HG02678 (cell line): ENCODE results near the gene MELTF.

Experiments used
- ATAC-seq: cut with Tn5 transposase; IDR thresholded peaks from one replicate; pipeline ENCODE4 v1.9.1; 2021; ENCODE audit warnings: mild to moderate bottlenecking, moderate library complexity; ENCODE audit not compliant: unreplicated experiment

MELTF gene

GRCh38 chr3:196969134-196969659 lies 60.4 kb downstream of the MELTF start:
- ATAC-seq = peak; percentile 41

DNA sequence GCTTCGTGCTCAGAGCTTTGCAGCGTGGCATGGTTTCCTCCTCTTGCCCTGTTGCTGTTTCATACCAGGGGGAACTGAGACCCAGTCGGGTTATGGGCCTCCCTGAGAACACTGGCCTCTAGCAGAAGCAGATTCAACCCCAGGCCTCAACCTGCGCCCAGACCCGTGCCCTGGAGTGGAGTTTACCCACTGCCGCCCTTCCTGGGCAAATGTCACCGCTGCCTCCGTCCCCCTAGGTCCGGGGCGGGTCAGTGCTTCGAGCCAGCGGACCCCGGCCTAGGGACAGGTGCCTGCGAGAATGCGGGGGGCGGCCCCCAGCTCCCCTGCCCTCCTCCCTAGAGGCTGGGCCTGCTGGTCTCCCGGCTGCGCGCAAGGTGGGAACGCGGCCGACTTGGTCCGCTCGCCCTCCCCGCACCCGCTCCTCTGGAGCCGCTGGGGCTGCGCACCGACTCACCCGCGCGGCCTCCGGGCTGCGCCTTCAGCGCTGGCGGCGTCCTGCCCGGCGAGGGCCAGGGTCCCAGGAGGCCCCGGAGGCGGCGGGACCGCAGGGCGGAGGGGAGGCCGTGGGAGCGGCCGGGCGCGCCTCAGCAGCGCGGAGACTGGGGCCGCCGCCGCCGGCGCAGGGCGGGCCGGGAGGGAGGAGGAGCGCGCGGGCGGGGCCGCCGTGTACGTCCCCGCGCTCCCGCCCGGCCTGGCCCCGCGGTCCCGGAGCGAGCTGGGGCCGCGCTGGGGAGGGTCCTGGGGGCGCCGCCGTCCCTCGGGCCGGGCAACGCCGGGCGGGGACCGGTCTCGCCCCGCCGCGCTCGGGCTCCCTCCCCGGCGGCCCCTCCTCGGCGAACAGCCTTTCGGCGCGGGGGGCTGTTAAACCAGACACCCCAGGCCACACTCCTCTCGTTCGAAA lies 61.1 kb downstream of the MELTF start, which contains the start of gene PIGZ:
Gene PIGZ (minus strand): TSS at position 601 of the 901 bp plus-strand sequence. CDS start 16,802 bp downstream, outside the sequence.
- peak; percentile 62 for ATAC-seq

GRCh38 chr3:196967412-196968232 lies 62.0 kb downstream of the MELTF start:
- no peak for ATAC-seq

DNA sequence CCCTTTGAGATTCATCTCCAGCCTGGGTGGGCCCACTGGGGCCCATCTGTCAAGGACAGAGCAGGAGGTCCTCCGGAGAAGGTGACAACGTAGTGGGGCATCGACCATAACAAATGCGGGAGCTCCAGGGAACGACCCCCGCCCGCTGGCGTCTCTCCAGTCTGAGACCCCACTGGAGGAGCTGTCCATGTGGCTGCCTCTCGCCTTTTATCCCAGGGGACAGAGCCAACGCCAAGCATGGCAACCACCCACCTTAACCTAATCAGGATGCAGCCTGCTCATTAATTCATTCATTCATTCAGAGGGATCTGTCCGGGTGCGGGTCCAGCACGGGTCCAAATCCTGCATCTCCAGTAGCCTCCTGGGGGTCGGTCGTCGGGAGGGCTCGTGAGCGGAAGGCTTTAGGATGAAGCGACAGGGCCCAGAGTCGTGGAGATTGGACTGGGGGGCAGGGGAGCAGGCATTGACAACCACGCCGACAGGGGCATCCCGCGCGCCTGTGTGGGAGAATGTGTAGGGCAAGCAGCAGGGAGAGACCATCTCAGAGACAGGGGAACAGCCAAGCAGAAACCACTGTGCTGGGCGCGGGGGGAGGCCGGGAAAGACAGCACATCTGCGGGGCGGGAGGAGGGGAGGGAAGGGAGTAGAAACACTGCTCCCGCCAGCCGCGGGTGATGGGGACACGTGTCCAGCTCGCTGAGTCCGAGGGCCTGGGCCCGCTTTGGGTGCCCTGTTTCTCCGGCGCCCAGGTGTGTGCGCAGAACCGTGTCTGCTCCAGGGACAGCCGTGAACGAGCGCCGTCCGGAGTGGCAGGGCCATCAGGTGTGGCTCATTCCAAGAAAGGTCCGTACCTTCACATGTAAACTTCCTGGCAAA lies 62.9 kb downstream of the MELTF start:
- ATAC-seq = no peak

DNA sequence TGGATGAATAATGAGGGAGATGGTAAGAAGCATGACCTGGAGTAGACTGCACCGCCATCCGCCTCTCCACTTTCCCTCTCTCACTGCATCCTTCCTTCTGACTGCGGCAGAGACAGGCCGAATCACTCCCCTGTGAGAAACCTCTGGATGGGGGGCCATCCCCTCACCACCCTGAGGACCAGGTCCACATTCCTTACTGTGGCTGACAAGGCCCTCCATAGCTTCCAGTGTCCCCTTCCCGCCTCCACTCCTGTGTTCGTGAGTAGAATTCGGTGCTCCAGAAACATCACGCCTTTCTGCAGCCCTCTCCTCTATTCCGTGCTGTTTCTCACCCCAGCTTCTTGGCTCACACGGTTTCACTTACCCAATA lies 63.8 kb downstream of the MELTF start:
- no peak for ATAC-seq

- ATAC-seq = no peak
Measured at GRCh38 chr3:196965112-196965803, 64.4 kb downstream of the MELTF start.

GRCh38 chr3:196963631-196963953 lies 66.0 kb downstream of the MELTF start:
- no peak for ATAC-seq

- ATAC-seq = no peak
Measured at GRCh38 chr3:196962930-196963630, 66.5 kb downstream of the MELTF start.

DNA sequence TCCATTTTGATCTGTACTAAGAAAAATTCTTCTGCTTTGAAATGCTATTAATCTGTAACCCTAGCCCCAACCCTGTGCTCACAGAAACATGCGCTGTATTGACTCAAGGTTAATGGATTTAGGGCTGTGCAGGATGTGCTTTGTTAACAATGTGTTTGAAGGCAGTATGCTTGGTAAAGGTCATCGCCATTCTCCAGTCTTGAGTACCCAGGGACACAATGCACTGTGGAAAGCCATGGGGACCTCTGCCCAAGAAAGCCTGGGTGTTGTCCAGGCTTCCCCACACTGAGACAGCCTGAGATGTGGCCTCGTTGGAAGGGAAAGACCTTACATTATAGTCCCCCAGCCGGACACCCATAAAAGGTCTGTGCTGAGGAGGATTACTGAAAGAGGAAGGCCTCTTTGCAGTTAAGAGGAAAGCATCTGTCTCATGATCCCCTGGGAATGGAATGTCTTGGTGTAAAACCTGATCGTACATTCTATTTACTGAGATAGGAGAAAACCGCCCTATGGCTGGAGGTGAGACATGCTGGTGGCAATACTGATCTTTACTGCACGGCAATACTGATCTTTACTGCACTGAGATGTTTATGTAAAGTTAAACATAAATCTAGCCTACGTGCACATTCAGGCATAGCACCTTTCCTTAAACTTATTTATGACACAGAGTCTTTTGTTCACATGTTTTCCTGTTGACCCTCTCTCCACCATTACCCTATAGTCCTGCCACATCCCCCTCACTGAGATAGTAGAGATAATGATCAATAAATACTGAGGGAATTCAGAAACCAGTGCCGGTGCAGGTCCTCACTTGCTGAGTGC lies 67.3 kb downstream of the MELTF start:
- no peak for ATAC-seq

GRCh38 chr3:196954832-196955231 lies 74.8 kb downstream of the MELTF start:
- ATAC-seq = no peak
